COLO829 (cell line): ENCODE results near the gene INTS15.
"Not testable (repeated sequence)": the region's sequence is repeated elsewhere in the genome, so short reads cannot be mapped to it uniquely, and the experiment has no call there.

ENCODE experiments used
- DNase-seq: peaks from one replicate; pipeline ENCODE4 v3.0.0; 2012; ENCODE audit warnings: low spot score

INTS15 gene

DNA sequence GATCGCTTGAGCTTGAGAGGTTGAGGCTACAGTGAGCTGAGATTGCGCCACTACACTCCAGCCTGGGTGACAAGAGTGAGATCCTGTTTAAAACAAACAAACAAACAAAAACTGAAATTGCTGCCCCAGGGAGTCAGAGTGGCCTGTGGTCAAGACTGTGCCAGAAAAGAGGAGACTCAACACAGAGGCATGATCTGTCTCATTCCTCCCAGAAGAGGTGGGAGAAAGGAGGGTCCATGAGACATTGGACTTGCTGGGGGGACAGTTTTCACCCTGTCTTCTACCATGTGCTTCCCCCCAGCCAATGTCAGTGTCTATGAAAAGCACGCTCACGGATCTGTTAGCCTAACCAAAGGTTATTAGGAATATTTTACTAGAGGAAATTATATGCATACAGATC is 28.8 kb downstream of the INTS15 start:
- DNase-seq = no peak

DNA sequence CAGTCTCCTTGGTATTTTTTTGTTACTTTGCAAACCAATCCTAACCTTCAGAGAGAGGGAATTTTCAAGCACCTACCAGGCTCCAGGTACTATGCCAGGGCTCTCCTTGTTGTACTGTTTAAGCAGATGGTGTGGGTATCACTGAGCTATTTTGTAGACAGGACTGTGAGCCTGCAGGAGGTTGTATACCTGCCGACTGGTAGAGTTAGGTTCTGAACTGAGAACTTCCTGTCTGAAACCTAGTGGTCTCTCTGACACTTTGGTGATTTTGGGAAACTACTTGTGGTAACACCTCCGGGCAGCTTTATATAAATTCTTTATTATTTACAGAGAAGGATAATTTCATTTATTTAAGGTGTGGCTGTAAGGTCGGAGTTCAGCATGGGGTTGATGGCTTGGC is 30.1 kb downstream of the INTS15 start:
- no peak for DNase-seq

DNA sequence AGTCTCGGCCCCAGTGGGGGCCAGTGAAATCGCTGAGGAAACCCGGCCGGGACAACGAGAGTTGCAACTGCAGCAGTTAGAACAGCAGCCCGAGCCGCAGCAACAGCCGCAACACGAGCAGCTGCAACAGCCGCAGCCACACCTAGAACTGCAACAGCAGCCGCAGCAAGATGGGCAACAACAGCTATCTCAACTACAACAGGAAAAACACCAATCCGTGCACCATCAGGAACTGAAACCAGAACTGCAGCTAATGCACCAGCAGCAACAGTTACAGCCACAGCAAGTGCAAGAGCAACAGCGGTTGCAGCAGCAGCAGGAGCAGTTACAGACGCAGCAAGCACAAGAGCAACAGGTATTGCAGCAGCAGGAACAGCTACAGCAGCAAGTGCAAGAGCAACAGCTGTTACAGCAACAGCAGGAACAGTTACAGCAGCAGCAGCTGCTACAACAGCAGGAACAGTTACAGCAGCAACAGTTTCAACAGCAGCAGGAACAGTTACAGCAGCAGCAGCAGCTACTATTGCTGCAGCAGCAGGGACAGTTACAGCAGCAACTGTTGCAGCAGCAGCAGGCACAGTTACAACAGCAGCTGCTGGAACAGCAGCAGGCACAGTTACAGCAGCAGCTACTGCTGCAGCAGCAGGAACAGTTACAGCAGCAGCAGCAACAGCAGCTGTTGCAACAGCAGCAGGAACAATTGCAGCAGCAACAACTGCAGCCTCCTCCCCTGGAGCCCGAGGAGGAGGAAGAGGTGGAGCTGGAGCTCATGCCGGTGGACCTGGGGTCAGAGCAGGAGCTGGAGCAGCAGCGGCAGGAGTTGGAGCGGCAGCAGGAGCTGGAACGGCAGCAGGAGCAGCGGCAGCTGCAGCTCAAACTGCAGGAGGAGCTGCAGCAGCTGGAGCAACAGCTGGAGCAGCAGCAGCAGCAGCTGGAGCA is 31.6 kb downstream of the INTS15 start:
- no peak for DNase-seq

DNA sequence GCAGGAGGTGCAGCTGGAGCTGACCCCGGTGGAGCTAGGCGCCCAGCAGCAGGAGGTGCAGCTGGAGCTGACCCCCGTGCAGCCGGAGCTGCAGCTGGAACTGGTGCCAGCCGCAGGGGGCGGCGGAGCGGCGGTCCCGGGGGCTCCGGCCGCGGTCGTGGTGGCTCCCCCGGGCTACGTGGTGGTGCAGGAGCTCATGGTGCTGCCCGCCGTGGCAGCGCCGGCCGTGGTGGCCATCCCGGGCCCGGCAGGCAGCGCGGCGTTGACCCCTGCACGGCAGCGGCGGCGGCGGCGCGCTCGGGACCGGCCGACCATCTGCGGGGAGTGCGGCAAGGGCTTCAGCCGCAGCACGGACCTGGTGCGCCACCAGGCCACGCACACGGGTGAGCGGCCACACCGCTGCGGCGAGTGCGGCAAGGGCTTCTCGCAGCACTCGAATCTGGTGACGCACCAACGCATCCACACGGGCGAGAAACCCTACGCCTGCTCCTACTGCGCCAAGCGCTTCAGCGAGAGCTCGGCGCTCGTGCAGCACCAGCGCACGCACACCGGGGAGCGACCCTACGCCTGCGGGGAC is 32.4 kb downstream of the INTS15 start:
- no peak for DNase-seq

DNA sequence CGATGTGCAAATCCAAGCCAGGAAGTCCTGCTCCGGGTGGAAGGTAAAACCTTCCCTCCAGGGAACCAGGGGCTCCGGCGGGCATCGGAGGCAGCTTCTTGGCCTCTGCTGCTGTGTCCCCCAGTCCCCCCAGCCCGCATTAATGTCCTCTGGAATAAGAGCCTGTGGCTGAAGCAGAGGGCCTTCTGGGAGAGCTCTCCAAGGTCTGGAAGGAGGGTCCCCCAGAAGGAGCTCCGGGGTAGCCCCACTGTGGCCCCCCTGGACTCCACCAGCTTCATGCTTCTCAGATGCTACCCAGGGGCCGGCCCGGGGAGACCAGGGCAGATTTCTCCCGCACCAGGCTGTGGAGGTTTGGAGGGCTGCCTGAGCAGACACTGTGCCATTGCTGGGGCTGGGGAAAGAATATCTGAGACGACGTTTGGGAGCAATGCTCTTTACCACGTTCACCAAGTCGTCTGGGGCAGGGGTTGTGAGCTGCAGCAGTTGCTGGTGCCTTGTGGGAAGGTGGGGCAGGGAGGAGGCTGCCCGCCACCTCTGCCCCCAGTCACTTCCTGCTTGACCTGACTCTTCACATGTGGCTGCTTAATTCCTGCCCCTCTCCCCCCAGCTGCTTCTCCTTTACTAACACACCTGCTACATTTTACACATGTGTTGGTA is 33.9 kb downstream of the INTS15 start:
- no peak for DNase-seq

DNA sequence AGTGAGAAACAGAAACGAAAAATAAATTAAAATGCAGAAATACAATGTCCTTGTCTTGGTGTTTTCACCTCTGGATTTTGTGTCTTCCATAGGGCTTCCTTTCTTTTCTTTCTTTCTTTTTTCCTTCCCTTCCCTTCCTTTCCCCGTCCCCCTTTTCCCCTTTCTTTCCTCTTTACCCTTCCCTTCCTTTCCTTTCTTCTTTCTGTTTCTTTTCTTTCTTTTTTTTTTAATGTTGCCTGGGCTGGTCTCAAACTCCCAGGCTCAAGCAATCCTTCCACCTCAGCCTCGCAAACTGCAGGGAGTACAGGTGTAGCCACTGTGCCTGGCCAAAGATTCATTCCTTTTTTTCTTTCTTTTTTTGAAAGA is 34.4 kb downstream of the INTS15 start:
- no peak for DNase-seq

DNA sequence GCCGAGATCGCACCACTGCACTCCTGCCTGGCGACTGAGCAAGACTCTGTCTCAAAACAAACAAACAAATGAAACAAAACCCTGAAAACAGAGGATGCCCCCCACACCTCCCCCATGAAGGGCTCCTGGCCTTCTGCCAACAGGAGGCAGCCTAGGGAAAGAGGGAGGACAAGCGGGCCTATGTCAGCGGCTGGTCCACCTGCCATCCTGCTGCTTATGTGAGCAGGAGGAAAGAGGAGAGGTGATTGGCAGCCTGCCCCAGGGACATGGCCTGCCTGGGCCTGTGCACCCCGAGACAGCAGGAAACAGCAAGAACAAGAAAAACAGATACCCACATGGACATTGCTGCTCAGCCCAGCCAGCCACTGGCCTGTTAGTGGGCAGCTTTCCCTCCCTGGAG is 38.2 kb downstream of the INTS15 start:
- no peak for DNase-seq

DNA sequence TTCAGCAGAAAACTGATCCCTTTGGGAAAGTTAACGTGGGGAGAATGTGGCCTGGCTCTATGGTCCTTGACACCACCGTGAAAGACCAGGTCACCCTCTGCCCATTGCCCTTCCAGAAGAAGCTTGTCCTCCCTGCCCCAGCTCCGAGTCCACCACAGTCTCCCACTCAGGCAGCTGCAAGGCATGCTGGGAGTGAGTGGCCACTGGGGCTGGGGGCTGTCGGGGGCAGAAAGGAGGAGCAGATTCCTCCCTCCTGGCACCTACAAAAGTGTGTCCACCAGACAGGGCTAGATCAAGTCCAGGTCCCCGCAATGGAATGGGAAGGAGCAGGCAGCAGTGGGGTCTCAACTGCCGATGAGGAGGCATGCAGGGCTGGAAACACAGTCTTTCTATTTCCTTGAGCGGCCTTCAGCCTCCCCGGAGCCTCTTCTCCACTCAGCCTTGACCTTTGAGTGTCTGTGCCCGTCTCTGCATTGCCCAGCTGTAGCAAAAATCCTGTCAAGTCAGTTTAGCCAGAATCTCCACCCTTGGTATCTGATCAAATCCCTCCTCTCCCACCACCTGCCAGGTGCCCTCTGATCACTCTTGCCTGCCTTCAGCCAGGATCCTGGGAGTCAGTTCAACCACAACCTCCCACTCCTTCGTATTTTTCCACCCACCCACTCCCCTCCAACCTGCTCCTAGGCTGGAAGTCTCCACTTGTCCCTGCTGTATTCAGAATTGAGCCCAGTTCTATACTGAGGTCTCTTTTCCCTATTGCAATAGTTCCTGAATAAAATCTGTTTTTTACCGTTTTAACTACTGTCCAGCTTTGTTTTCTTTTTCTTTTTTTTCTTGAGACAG is 40.4 kb downstream of the INTS15 start:
- DNase-seq = no peak

DNA sequence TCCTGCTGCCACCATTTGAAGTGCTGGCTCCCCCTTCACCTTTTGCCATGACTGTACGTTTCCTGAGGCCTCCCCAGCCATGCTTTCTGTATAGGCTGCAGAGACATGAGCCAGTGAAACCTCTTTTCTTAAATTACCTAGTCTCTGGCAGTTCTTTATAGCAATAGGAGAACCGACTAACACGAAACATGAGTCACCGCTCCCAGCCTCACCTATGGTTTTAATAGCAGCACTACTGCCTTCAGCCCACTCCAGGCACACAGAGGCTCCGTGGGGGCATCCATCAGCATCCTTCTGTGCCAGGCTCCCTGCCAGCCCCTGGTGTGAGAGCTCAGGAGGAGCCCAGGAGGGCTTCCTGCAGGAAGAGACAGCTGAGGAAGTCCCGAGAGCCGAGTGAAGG is 41.8 kb downstream of the INTS15 start:
- no peak for DNase-seq

DNA sequence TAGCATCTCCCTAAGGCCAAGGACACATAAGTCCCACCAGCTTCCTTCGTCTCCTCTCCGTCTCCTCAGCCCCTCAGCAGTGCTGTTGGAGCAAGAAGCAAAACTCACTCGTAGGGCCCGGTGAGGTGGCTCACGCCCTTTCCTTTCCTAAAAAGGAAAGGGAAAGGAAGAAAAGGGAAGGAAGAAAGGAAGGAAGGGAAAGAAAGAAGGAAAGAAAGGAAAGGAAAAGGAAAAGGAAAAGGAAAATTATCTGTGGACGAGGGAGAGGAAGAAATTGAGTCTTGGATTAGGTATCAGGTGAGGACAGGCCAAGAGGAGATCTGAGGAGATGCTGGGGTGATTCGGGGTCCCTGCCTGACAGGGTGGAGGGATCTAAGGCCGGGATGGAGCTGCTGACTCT is 44.2 kb downstream of the INTS15 start:
- no peak for DNase-seq

DNA sequence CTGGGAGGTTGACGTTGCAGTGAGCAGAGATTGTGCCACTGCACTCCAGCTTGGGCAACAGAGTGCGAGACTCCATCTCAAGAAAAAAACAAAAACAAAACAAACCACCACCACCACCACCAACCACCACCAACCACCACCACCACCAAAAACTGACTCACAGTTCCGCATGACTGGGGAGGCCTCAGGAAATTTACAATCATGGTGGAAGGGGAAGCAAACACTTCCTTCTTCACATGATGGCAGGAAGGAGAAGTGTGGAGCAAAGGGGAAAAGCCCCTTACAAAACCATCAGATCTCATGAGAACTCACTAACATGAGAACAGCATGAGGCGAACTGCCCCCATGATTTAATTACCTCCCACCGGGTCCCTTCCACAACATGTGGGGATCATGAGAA is 45.1 kb downstream of the INTS15 start:
- DNase-seq = not testable (repeated sequence)

DNA sequence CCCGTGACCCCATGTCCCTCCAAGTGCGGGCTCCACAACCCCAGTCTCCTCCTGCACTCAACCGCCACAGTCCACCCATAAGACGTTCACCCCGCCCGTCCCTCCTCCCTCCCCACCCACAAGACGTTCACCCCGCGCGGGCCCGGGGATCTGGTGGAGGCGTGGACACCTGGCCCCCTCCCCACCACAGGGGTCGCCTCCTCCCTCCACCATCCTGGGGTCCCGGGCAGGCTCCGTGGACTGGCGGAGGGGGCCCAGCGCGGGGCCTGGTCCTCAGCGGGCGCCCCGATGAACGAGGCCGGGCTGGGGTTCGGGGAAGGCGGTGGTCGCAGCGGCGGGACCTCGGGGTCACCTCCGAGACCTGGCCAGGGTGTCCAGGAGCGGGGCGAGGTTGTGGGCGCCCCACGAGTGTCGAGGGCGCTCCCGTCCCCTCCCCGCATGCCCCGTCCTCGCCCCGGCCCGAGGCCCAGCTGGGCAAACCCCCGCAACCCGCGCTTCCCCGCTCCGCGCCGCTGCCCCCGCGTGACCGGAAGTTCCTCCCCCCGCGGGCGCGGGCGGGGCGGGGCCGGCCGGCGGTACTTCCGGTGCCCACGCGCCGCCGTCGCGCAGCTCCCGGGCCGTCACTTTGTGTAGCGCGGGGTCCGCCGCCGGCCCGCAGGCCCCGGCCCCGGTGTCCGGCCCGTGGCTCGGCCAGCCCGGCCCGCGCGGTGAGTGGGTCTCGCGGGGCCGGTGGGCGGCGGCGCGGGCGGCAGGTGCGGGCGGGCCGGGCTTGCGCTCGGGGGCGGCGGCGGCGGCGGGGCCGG is 47.1 kb downstream of the INTS15 start, which contains the start of gene ZNF316:
Gene ZNF316 (plus strand): TSS at position 578 of the 803 bp plus-strand sequence. CDS start 5,092 bp downstream, outside the sequence.
- DNase-seq = peak; percentile 82

DNA sequence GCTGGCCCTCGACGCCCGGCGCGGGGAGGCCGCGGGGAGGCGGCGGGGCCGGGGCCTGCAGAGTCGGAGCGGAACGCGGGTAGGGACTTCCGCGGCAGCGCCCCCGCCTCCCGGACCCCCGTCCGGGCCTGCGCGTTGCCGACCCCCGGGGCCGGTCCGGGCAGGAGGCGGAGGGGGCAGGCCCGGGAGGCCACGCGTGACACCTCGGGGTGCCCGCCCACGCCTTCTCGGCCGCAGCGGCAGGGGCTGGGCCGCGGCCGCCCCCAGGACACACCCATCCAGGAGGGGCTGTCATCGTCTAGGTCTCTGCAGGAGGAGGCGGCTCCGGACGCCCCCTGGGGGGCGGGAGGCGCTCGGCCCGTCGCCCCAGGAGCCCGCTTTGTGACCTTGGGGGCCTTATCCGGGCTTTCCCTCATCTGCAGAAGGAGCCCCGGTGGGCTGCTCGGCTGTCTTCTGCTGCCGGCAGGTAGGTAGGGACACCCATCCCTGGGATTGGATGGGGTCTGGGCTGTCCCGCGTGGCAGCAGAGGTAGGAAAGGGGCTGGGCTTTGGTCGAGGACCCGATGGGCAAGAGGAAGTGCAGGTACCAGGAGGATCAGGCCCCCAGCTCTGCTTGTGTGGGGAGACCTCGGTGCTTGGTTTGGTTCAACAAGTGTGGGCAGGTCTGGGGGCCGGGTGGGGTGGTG is 47.9 kb downstream of the INTS15 start:
- DNase-seq = peak; percentile 23

DNA sequence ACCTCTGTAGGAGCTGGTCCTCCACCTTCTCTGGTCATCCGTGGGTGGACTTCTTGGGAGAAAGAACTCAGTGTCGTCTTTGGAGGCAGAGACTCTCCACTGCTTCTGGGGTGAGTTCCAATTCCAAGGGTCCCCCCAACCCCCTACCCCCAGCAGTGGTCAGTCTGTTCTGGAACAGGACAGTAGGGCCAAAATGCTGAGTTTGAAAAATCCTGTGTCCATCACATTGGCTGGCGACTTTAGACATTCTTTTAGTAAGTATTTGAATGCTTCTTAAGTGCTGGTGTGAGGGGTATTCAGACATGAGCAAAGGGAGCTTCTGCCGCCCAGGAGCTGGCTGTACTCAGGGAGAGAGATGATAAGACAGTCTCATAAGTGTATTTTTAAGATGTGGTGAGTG is 49.2 kb downstream of the INTS15 start:
- DNase-seq = no peak

DNA sequence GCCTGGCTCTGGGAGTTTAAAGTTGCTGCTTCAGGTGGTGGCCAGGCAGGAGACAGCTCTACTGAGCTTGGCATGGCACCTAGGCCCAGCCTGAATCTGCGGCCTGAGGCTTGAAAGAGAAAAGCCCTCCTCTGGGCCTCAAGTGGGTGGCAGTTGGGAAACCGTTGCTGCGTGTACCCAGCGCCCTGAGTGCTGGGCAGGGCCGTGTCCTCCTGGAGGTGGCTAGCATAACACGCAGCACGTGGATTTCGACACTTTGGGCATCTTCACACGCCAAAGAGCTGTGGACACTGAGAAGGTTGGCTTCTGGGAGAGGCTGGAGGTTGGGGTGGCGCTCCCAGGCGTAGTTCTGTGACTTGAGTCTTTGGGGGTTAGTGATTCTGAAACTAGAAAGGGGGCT is 49.8 kb downstream of the INTS15 start:
- DNase-seq = no peak

DNA sequence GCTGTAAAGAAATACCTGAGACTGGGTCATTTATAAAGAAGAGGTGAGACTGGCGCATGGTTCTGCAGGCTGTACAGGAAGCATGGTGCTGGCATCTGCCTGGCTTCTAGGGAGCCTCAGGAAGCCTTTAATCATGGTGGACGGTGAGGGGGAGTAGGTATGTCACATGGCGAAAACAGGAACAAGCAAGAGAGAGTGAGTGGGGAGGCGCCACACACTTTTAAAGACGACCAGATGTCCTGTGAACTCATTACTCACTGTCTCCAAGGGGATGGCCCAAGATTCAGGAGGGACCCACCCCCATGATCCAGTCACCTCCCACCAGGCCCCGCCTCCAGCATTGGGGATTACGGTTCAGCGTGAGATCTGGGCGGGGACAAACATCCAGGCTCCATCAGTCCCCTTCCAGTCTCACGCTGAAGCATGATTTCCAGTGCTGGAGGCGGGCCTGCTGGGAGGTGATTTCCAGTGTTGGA is 50.5 kb downstream of the INTS15 start:
- DNase-seq = peak; percentile 15

DNA sequence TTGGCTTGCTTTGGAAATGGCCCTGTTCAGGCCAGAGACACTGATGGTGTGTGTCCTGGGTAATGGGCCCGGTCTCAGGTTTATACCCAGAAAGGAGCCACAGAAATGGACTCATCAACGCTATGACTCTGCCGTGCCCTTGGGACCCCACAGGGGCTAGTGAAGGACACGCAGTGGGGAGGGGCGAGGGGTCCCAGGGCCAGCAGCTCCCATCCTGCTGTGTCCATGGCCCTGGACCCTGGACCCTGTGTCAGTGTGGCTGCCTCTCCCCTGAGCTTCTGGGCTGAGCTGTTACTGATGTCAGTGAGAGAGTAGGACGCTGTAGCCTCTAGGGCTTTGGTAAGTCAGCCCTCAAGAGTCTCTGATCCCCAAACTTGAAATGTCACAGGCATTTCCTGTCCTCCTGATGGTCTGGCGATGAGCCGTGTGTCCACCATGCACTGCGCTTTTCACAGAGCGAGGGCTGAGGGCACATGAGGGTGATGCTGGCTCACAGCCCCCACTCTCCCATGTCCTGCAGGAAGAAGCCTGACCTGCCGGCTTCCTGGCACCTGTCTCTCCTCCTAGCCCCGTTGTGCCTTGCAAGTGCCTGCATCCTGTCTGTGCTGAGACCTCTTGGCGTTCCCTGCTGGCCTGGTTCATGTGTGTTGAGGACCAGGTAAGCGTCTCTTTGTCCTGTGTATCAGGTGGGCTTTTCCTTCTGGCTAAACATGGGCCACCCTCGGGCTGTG is 51.6 kb downstream of the INTS15 start:
- no peak for DNase-seq

DNA sequence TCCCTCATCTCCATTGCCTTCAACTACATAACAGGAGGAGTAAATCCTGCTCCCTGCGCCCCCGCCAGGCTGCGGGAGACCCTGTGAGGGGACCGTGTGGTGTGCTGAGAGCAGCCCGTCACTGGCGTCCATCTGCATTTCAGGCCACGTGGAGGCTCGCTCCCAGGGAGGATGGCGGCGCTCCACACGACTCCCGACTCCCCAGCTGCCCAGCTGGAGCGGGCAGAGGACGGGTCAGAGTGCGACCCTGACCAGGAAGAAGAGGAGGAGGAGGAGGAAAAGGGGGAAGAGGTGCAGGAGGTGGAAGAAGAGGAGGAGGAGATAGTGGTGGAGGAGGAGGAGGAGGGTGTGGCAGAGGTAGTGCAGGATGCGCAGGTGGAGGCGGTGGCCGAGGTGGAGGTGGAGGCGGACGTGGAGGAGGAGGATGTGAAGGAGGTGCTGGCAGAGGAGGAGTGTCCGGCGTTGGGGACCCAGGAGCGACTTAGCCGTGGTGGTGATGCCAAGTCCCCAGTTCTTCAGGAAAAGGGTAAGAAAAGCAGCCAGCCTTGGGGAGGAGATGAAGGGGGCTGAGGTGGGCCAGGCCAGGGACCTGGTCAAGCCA is 52.5 kb downstream of the INTS15 start:
- no peak for DNase-seq

DNA sequence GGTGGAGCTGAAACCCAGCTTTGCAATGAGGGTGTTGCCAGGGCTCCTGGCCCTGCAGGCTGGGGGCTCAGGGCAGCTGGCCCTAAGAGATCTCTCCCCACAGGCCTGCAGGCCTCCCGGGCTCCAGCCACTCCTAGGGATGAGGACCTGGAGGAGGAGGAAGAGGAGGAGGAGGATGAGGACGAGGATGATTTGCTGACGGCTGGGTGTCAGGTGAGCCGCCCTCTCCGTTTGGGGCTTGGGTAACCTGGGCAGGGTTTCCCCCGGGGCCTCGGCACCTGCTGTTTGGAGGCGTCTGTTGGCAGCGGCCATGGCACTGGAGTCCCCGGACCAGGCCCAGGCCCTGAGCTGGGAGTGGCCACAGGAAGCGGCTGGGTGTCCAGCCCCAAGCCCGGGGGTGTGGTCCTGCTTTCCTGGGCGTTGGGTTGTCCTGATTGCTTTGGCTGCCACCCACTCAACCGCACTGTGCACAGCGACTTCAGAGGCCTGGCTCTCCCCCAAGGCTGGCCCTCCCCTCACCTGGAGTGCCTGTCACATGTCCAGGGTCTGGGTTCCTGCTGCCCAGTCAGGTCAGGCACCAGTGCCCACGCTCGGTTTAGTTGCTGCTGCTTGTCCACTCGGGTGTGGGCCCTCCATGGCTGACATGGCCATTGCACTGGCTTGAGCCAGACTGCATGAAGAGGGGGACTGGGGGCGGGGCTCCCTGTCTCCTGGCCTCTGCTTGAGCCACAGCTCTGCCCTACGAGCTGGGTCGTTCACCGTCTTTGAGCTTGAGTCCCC is 53.2 kb downstream of the INTS15 start:
- no peak for DNase-seq
